Fibroblast of skin of left quadriceps (primary cell): ENCODE results near the gene ZNF581.

Source experiments
- DNase-seq, 2 experiments: peaks; one replicate each; pipeline ENCODE4 v3.0.0-alpha.2; 2013; ENCODE audit warnings: low read depth in 2 of 2

ZNF581 gene

DNA sequence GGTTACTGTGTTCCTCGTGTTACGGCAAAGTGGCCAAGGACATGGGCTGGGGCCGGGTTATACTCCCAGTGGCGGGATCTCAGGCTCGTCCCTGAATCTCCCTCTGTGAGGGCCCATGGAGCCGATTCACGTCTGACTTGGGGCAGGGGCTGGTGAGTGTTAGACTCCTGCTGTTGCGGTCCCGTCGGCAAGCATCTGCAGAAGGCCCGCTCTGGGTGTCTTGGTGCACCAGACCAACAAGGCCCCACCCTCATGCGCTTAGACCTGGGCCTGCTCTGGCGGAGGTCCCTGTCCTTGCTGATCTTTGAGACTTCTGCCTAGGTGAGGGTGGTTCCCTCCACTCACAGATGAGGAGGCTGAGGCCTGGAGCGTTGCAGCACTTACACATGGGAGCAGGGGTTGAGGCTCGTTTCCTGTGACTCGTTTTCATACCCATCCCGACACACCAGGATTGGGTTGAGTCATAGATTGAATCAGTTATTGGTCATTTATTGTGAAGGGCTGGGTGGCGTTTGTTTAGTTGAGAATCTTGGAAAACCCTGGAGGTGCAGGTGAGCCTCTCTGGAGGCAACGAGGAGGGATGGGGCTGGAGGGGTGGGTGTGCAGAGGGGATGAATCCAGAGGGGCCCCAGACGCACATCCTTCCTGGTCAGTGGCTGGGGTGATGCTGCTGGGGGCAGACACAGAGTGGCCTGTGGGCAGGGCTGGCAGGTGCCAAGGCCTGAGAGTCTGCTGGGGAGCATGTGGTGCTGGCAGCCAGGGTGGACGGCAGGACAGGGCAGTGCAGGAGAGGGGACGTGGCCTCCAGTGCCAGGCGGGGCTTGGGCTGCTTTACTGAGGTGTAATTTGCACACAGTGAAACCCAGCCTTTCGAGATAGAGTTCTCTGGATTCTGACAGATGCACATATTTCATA lies 36.2 kb downstream of the ZNF581 start:
- no peak for DNase-seq

DNA sequence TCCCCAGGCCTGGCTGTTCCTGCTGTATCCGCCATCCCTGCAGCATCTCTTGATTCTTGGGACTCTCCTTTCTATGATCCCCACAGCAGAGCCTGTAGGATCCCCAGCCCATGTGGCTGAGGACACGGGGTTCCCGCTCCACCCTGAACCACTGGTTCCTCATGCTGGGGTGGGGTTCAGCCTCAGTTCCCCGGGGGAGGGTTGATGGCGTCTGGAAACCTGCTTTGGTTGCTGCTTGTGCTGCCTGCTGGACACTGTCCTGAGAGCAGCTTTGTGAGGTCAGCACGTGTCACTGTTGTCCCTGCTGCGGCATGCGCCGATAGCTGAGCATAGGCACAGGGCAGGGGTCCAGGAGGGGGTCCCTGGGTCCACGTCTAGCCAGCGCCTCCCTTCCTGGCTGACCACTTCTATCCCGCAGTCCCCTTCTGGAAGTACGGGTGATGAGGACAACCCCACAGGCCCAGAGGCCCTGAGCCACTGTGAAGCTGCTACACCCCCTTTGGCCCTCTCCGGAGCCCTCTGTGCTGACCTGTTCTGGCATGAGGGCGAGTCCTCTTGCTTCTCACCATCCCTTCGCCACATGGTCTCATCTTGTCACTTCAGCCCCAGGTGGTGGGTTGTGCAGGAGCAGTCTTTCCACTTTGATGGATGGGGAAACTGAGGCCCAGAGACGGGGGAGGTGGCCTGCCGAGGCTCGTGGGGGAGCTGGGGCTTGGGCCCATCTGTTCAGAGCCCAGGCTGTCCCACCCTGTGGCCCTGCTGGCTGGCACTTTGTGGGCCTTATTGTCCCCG lies 37.1 kb downstream of the ZNF581 start:
- no peak for DNase-seq

GRCh38 chr19:55681131-55682092 lies 38.0 kb downstream of the ZNF581 start:
- DNase-seq: no peak

- DNase-seq: no peak
Measured at GRCh38 chr19:55683449-55684261, 40.2 kb downstream of the ZNF581 start.

GRCh38 chr19:55684946-55685681 lies 41.7 kb downstream of the ZNF581 start:
- DNase-seq: no peak

GRCh38 chr19:55685776-55686175 lies 42.3 kb downstream of the ZNF581 start:
- DNase-seq: no peak

DNA sequence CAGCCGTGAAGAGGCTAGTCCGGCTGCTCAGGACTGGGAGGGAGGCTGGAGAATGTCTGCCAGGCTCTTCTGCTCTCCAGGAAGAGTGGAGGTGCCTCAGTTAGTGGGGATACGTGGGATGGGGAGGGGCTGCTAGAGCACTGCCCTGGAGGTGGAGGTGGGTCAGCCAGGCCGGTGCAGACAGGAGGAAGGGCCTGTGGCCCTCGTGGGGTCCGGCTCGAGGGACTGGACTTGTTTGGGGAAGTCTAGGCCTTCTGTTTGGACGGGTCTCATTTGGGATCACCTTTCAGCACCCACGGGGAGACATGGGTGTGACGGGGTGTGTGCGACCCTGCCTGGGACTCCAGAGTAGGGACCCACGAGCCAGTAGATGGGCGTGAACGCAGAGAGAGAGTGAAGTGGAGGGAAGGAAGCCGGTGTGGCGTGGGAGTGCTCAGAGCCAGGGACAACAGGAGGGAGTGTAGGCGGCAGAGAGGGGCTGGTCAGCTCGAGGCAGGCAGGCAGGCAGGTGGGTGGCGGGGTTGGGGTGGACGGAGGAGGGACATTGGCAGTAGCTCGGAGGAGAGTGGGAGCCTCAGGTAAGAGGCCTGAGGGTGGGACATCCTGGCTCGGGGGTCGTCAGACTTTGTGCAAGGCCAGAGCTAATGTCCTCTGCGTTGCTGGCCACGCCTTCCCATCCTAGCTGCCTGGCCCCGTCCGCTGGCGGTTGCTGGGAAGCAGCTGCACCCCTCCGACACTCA lies 43.0 kb downstream of the ZNF581 start:
- no peak for DNase-seq

DNA sequence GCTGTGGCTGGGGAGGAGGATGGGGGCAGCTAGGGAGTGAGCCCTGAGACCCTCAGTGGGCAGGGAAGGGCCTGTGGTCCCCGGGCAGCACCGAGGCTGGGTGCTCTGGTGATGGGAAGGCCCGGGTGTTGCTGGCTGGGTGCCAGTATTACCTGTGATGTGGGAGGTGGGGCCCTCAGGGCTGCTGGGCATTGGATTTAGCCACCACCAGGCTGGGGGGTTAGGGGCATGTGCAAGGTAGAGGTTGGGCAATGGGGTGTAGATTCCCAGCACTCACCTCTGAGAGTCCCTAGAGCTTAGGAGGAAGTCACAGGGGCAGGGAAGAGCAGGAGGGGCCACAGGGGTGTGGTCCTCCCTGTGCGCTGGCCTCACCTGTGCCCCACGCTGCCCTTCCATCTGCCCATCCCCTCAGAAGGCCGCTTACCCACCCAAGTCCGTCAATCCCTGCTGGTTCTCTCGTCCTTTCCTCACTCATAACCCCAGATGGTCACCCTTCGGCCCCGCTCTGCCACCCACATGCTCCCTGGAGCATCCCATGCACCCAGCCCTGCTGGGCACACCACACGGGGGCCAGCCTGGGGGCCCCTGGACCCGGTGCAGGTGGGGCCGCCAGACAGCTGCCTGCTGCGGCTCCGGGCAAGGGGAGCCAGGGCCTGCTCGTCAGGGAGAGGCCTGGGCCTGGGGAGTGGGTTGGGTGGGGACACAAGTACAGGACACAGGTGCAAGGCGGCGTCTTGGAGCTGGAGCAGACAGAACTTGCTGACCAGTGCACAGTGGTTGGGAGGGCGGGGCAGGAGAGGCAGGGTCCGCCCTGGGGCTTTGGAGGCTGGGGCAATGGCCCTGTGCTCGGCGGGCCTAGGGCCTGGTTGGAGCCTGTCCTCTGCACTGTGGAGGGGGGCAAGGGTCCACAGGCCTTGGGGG lies 44.1 kb downstream of the ZNF581 start:
- no peak for DNase-seq

DNA sequence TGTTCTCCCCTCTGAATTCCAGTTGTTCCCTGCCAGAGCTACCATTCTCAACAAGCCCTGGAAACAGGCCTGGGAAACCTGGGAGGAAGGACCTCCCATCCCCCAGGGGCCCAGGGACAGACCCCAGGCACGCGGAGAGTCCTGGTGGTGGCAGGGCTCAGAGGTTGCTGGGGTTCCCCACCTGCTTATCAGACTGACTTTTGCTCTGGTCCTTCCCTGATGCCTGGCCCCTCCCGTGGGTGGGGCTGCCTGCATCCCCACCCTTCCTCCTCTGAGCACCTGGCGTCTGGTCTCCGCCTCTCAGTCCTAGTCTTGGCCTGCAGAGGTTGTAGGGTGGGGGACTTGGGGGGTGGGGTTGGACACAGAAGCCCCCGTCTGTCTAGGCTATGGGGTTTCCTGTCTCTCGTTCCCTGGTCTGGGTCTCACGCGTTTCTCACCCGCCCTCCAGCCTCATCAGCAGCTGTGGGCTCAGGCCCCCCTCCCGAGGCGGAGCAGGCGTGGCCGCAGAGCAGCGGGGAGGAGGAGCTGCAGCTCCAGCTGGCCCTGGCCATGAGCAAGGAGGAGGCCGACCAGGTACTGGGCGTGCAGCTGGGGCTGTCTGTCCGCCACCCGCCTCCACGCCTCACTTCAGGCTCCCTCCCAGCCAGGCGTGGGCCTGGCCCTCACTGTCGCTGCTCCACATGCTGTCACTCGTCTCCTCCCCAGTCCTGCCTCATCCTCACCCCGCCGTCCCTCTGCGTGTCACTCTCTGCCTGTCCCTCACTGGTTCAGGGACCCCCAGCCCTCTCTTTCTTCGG lies 45.2 kb downstream of the ZNF581 start:
- no peak for DNase-seq

- DNase-seq: no peak
Measured at GRCh38 chr19:55689411-55690108, 46.1 kb downstream of the ZNF581 start.

DNA sequence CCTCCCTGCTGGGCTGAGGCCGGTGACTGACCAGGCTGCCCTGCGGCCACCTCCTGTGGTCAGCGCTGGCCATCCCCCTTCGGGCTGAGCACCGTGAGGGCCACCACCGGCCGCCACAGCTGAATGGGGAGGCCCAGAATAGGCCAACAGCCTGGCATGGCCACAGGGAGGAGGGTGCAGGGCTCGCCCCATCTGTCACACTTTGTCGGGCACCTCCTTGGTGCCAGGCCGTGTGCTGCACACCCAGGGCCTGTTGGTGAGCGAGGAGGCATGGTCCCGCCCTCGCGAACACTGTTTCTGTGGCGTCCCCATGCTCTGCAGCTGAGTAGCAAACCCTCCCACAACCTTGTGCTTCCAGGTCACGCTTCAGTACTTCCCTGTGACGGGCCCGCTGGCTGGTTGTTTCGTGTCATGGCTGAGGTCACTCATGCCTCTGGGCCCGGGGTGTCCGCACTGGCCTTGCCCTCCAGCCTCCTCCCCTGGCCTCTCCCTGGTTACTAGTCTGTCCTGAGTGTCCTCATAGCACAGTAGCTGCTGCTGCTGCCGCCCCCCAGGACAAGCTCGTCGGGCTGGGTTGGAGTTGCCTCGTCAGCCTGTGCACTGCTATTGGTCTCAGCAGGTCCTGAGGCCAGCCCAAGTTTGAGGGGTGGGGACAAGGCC lies 46.8 kb downstream of the ZNF581 start:
- no peak for DNase-seq

GRCh38 chr19:55690769-55691545 lies 47.5 kb downstream of the ZNF581 start:
- DNase-seq: no peak

GRCh38 chr19:55691561-55692481 lies 48.4 kb downstream of the ZNF581 start:
- no peak for DNase-seq

DNA sequence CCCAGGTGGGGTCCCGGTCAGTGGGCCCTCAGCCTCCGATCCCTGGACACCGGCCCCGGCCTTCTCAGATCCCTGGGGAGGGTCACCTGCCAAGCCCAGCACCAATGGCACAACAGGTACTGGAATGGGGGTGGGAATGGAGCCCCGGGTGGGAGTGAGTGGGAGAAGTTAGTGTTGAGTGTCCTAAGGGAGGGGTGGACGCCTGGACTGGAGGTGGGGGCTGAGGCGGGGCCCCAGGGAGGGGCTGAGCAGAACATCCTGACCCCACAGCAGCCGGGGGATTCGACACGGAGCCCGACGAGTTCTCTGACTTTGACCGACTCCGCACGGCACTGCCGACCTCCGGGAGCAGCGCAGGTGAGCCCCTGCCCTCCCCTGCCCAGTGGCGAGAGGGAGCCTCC lies 49.2 kb downstream of the ZNF581 start:
- no peak for DNase-seq
